ENCODE data around the gene KLK5.

The KLK5 gene

GRCh38 chr19:50968716-50969412 is 16.0 kb upstream of the KLK5 start:
- no peak for DNase-seq (ENCODE audit: low read depth)

- DNase-seq (ENCODE audit: low read depth): no peak
Observed at GRCh38 chr19:50967929-50968715, 15.3 kb upstream of the KLK5 start.

- no peak for DNase-seq (ENCODE audit: low read depth)
Observed at GRCh38 chr19:50964266-50964665, 11.4 kb upstream of the KLK5 start.

- DNase-seq (ENCODE audit: low read depth): no peak
Observed at GRCh38 chr19:50963381-50963780, 10.5 kb upstream of the KLK5 start.

- no peak for DNase-seq (ENCODE audit: low read depth)
Observed at GRCh38 chr19:50962245-50962644, 9.4 kb upstream of the KLK5 start.

- DNase-seq (ENCODE audit: low read depth): no peak
Observed at GRCh38 chr19:50959731-50960500, 7.1 kb upstream of the KLK5 start.

- DNase-seq (ENCODE audit: low read depth): no peak
Observed at GRCh38 chr19:50957587-50957986, 4.7 kb upstream of the KLK5 start.

GRCh38 chr19:50949861-50950260 is 3.0 kb downstream of the KLK5 start:
- no peak for DNase-seq (ENCODE audit: low read depth)

GRCh38 chr19:50947123-50947522 is 5.7 kb downstream of the KLK5 start:
- no peak for DNase-seq (ENCODE audit: low read depth)

GRCh38 chr19:50944795-50945194 is 8.0 kb downstream of the KLK5 start:
- no peak for DNase-seq (ENCODE audit: low read depth)

- DNase-seq (ENCODE audit: low read depth): no peak
Observed at GRCh38 chr19:50943074-50943828, 9.6 kb downstream of the KLK5 start.

GRCh38 chr19:50939596-50939995 is 13.2 kb downstream of the KLK5 start:
- no peak for DNase-seq (ENCODE audit: low read depth)

GRCh38 chr19:50933640-50934039 is 19.2 kb downstream of the KLK5 start:
- no peak for DNase-seq (ENCODE audit: low read depth)

GRCh38 chr19:50932690-50933083 is 20.2 kb downstream of the KLK5 start:
- no peak for DNase-seq (ENCODE audit: low read depth)

- no peak for DNase-seq (ENCODE audit: low read depth)
Observed at GRCh38 chr19:50932018-50932689, 20.7 kb downstream of the KLK5 start.

GRCh38 chr19:50931023-50931422 is 21.8 kb downstream of the KLK5 start:
- DNase-seq (ENCODE audit: low read depth): no peak

GRCh38 chr19:50928831-50929230 is 24.0 kb downstream of the KLK5 start:
- no peak for DNase-seq (ENCODE audit: low read depth)

- no peak for DNase-seq (ENCODE audit: low read depth)
Observed at GRCh38 chr19:50926144-50926543, 26.7 kb downstream of the KLK5 start.

- no peak for DNase-seq (ENCODE audit: low read depth)
Observed at GRCh38 chr19:50925734-50926133, 27.1 kb downstream of the KLK5 start.

GRCh38 chr19:50924586-50924985 is 28.3 kb downstream of the KLK5 start:
- DNase-seq (ENCODE audit: low read depth): no peak

GRCh38 chr19:50922317-50922853 is 30.5 kb downstream of the KLK5 start:
- peak; percentile 45 for DNase-seq (ENCODE audit: low read depth)
